Panc1 (cell line): ENCODE measurements around the gene MAGEC2. TPM values are rescaled to one million over a fixed set of nuclear protein-coding genes. Genes with fewer than 3 reads are reported as not detected.

Experiments used
- ATAC-seq: fragments of 200-7000 bp; cut with Tn5 transposase; 2 replicates; pipeline ENCODE4 v1.9.1; 2020; ENCODE audit warnings: mild to moderate bottlenecking, moderate library complexity
- BruUV-seq: library from RNA; stranded (reverse); fragments of 400-500 nt; replicated peaks from 2 replicates; lab custom pipeline; 2021; lab: Mats Ljungman, UMichigan
- CTCF ChIA-PET: fragments of 300-600 bp; sonication (Branson Sonifier 250); formaldehyde crosslinking; loops from one replicate; lab custom pipeline; 2022; ENCODE audit warnings: antibody characterized with exemption; lab: Charles Lee
- POLR2A ChIA-PET: fragments of 300-600 bp; sonication (Branson Sonifier 250); formaldehyde crosslinking; loops from one replicate; lab custom pipeline; 2022; ENCODE audit warnings: antibody characterized with exemption; lab: Charles Lee
- DNase-seq: peaks from one replicate; pipeline ENCODE4 v3.0.0-alpha.2; 2010; ENCODE audit warnings: low read depth, low spot score
- H3K27ac ChIP-seq: 2 replicates; pipeline ENCODE4 v1.5.1; 2011; ENCODE audit warnings: mild to moderate bottlenecking, low read length, inconsistent platforms
- H3K27me3 ChIP-seq: fragments of 200-500 bp; sonication (Bioruptor generic); 2 replicates; pipeline ENCODE4 v1.6.0; 2014; ENCODE audit warnings: low read length, inconsistent platforms; ENCODE audit not compliant: control insufficient read depth, insufficient read depth
- H3K36me3 ChIP-seq: fragments of 200-500 bp; sonication (Bioruptor generic); 2 replicates; pipeline ENCODE4 v1.5.1; 2014; ENCODE audit warnings: inconsistent platforms, mild to moderate bottlenecking, low read length, moderate library complexity; ENCODE audit not compliant: control insufficient read depth, insufficient read depth
- H3K4me1 ChIP-seq: 2 replicates; pipeline ENCODE4 v1.5.1; 2011; ENCODE audit warnings: inconsistent platforms, mild to moderate bottlenecking, low read length, moderate library complexity; ENCODE audit not compliant: control insufficient read depth, insufficient read depth
- H3K4me3 ChIP-seq, 2 experiments: 2 replicates each; pipeline ENCODE4 v1.5.1; 2011 to 2012; ENCODE audit warnings: low read depth in 2 of 2, low read length in 2 of 2, mild to moderate bottlenecking in 2 of 2, inconsistent platforms in 1 of 2, moderate library complexity in 1 of 2
- H3K9me3 ChIP-seq: fragments of 200-500 bp; sonication (Bioruptor generic); 2 replicates; pipeline ENCODE4 v1.5.1; 2014; ENCODE audit warnings: low read depth, mild to moderate bottlenecking, inconsistent platforms, low read length, moderate library complexity; ENCODE audit not compliant: control insufficient read depth, insufficient read depth
- CTCF ChIP-seq: fragments of 450-650 bp; IDR thresholded peaks from 2 replicates; pipeline ENCODE4 v1.5.1; 2017; ENCODE audit warnings: mild to moderate bottlenecking
- POLR2AphosphoS5 ChIP-seq: IDR thresholded peaks from 2 replicates; pipeline ENCODE4 v1.6.1; 2012; ENCODE audit warnings: mild to moderate bottlenecking, low read depth, low read length, moderate library complexity
- REST ChIP-seq, 2 experiments: IDR thresholded peaks; 2 replicates each; pipeline ENCODE4 v1.6.1; 2011 to 2012; ENCODE audit warnings: low read depth in 2 of 2, control low read depth in 1 of 2, low read length in 1 of 2, mild to moderate bottlenecking in 1 of 2, moderate library complexity in 1 of 2; ENCODE audit not compliant: insufficient read depth in 1 of 2
- SIN3A ChIP-seq: IDR thresholded peaks from 2 replicates; pipeline ENCODE4 v1.6.1; 2012; ENCODE audit warnings: low read depth, mild to moderate bottlenecking, low read length, moderate library complexity, borderline replicate concordance; ENCODE audit not compliant: insufficient read depth
- TCF7L2 ChIP-seq: IDR thresholded peaks from 2 replicates; pipeline ENCODE4 v1.6.1; 2011; ENCODE audit warnings: mild to moderate bottlenecking, low read depth, low read length, inconsistent platforms
- in situ Hi-C: cut with HindIII; loops from 2 replicates; pipeline ENCODE4 v1.10.0; 2016; ENCODE audit warnings: low sequenced_read_pairs, low pct_unique_long_range_greater_than_20kb
- intact Hi-C: fragments of 100-400 bp; cut with micrococcal nuclease; formaldehyde crosslinking; loops from one replicate; pipeline ENCODE4 v1.10.0; 2022; ENCODE audit not compliant: unreplicated experiment
- total RNA-seq: library from RNA; stranded (reverse); gene quantifications from one replicate; pipeline ENCODE4 v1.2.1, GENCODE V29; 2021; ENCODE audit not compliant: unreplicated experiment

Gene MAGEC2
- total RNA-seq, 1 experiment from 2014 or later, result not detected

GRCh38 chrX:142238536-142238935, 33.4 kb upstream of the MAGEC2 start:
- Histone ChIP-seq H3K36me3 (no peaks in the 10 kb centered on the region), H3K27me3 (no peaks in the 10 kb centered on the region), H3K4me3 (no peak overlapping the region), H3K9me3 (no peaks in the 10 kb centered on the region), H3K4me1 (no peaks in the 10 kb centered on the region), H3K27ac (no peak overlapping the region)
- no peak for DNase-seq
- in situ Hi-C loops, result no loop called here
- intact Hi-C loops, result no loop called here
- BruUV-seq, result no TSS peak
- ChIA-PET POLR2A (no interaction called here), CTCF (no interaction called here)
- no peak for ATAC-seq
- TF ChIP-seq POLR2AphosphoS5 (no peak), TCF7L2 (no peak), SIN3A (no peak), CTCF (no peak), REST (IDR thresholded peaks at IDR 0.05; ENCODE audit: insufficient read depth in 1 of 2, low read depth in 2 of 2, low read length in 1 of 2) (no peak)

GRCh38 chrX:142233400-142233799, 28.3 kb upstream of the MAGEC2 start:
- intact Hi-C loops (no loop called here), in situ Hi-C loops (no loop called here)
- BruUV-seq, result no TSS peak
- H3K4me3 ChIP-seq, result no peak overlapping the region
- H3K36me3 ChIP-seq, result no peaks in the 10 kb centered on the region
- DNase-seq, result no peak
- TF ChIP-seq CTCF (no peak), POLR2AphosphoS5 (no peak), REST (IDR thresholded peaks at IDR 0.05; ENCODE audit: insufficient read depth in 1 of 2, low read depth in 2 of 2, low read length in 1 of 2) (no peak)
- POLR2A ChIA-PET, result no interaction called here
- H3K27me3 ChIP-seq, result no peaks in the 10 kb centered on the region
- CTCF ChIA-PET, result no interaction called here
- ATAC-seq, result no peak
- no peaks in the 10 kb centered on the region for H3K4me1 ChIP-seq
- no peak overlapping the region for H3K27ac ChIP-seq
- H3K9me3 ChIP-seq, result no peaks in the 10 kb centered on the region
